SH-SY5Y (cell line): Measurements from ENCODE around the gene ADGRG4.

ENCODE experiments used
- GATA2 ChIP-seq: IDR thresholded peaks from 2 replicates; pipeline ENCODE4 v1.6.1; 2011; ENCODE audit warnings: mild to moderate bottlenecking, low read depth, low read length
- GATA3 ChIP-seq: IDR thresholded peaks from 2 replicates; pipeline ENCODE4 v1.6.1; 2011; ENCODE audit warnings: low read depth, mild to moderate bottlenecking, low read length, moderate library complexity

Gene ADGRG4

GRCh38 chrX:136328933-136329332, 28.2 kb downstream of the ADGRG4 start:
- TF ChIP-seq GATA2, result peak; percentile 57; the same call in 1 of the 2 replicates
- TF ChIP-seq GATA3, result peak; percentile 73

GRCh38 chrX:136336623-136337022, 35.9 kb downstream of the ADGRG4 start:
- TF ChIP-seq GATA3 (no peak), GATA2 (no peak)

- TF ChIP-seq GATA3 (no peak), GATA2 (no peak)
Observed at GRCh38 chrX:136339702-136340101, 38.9 kb downstream of the ADGRG4 start.

DNA sequence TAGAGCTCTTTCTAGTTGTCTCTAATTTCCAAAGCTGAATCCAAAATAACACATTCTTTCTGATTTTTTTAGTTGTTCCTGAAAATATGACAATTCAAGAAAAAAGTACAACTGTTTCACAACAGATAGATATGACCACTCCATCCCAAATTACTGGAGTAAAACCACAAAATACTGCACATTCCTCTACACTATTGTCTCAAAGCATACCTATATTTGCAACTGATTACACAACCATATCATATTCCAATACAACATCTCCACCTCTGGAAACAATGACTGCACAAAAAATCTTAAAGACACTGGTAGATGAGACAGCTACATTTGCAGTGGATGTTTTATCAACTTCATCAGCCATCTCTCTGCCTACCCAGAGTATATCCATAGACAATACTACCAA, 43.6 kb downstream of the ADGRG4 start:
- no peak for TF ChIP-seq GATA2
- TF ChIP-seq GATA3, result no peak

DNA sequence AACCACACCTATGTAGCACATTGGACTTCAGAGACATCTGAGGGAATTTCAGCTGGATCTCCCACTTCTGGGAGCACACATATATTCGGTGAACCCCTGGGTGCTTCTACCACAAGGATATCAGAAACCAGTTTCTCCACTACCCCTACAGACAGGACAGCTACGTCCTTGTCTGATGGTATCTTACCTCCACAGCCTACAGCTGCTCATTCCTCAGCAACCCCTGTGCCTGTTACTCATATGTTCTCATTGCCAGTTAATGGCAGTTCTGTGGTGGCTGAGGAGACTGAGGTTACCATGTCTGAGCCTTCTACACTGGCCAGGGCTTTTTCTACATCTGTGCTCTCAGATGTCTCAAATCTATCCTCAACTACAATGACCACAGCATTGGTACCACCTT, 45.7 kb downstream of the ADGRG4 start:
- TF ChIP-seq GATA3 (no peak), GATA2 (no peak)

DNA sequence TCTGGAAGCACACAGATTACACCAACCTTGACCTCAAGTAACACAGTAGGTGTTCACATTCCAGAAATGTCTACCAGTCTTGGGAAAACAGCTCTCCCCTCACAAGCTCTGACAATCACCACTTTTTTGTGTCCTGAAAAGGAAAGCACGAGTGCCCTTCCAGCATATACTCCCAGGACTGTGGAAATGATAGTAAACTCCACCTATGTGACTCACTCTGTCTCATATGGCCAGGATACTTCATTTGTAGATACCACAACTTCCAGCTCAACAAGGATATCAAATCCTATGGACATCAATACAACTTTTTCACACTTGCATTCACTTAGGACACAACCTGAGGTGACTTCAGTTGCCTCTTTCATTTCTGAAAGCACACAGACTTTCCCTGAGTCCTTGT, 46.9 kb downstream of the ADGRG4 start:
- TF ChIP-seq GATA2, result no peak
- TF ChIP-seq GATA3, result no peak

DNA sequence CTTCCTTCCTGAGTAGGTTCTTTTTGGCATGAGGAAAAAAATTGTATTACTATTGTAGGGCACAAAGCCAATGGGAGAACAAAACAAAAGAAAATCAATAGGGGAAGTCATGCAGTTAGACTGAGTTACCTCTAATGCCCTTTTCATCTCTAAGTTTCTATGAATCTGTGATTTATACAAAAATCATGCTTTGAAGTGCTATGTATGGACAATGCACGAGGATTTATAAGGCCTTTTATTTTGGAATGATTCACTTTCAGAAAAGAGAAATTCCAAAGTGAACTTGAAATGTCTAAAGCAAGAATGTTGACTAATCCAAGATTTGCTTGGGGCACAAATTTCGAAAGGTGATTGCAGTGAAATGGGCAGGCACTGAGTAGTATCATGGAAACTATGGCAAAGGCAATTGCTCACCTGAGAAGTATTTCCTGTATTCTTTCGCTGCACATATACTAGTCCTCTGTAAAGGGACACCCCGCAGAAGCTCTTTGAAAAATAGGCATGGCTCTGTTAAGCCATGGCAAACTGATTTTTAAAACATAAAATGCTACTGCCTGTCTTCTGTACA, 52.8 kb downstream of the ADGRG4 start:
- TF ChIP-seq GATA3, result no peak

- TF ChIP-seq GATA2, result no peak
- no peak for TF ChIP-seq GATA3
Observed at GRCh38 chrX:136354201-136354600, 53.4 kb downstream of the ADGRG4 start.

- no peak for TF ChIP-seq GATA2
- TF ChIP-seq GATA3, result no peak
Observed at GRCh38 chrX:136369377-136369776, 68.6 kb downstream of the ADGRG4 start.

DNA sequence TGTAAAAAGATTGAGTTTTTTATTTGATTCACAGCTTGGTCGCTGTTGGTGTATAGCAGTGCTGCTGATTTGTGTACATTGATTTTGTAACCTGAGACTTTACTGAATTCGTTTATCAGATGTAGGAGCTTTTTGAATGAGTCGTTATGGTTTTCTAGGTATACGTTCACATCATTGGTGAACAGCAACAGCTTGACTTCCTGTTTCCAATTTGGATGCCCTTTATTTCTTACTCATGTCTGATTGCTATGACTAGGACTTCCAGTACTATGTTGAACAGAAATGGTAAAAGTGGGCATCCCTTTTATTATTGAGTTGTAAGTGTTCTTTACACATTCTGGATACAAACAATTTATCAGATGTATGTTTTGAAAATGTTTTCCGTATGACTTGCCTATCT, 76.0 kb downstream of the ADGRG4 start:
- no peak for TF ChIP-seq GATA2
- TF ChIP-seq GATA3, result no peak

DNA sequence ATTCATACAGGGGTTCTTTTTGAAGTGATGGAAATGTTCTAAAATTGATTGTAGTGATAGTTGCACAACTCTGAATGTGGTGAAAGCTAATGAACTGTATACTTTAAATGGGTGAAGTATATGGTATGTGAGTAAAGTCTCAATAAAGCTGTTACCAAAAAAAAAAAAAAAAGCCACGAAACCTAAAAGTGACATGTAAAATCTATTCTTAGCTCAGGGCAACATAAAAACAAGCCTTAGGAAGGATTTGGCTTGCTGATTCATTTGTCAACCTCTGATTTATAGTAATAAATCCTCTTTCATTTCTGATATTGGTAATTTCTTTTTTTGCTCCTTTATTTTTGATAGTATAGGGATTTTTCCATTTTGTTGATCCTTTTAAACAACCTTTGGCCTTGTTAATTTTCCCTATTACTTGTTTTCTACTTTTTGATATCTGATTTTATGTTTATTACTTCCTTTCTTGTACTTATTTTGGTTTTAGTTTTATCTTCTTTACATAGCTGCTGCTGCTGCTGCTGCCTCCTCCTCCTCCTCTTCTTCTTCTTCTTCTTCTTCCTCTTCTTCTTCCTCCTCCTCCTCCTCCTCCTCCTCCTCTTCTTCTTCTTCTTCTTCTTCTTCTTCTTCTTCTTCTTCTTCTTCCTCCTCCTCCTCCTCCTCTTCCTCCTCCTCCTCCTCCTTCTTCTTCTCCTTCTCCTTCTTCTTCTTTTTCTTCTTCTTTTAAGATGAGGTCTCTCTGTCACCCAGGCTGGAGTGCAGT, 79.4 kb downstream of the ADGRG4 start:
- TF ChIP-seq GATA3 (no peak), GATA2 (no peak)

DNA sequence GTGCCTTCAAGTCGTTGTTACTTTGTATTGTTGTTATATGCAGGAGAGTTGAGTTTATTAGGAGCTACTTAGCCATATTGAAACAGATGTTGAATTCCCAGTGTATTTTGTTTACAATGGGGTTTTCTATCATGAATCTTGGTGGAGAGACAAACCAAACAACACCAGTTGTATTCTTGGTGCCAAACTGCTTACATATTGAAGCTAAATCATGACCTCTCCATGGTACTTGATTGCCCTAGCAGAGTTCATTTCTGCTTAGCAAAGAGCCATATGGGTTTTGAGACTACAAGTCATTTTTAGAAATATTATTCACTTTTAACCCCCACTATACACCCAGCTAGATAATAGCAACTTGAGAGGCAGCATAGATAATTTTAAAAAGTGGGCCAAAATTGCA, 85.4 kb downstream of the ADGRG4 start:
- no peak for TF ChIP-seq GATA2
- no peak for TF ChIP-seq GATA3

GRCh38 chrX:136386826-136387225, 86.1 kb downstream of the ADGRG4 start:
- TF ChIP-seq GATA3 (no peak), GATA2 (no peak)

GRCh38 chrX:136387951-136388502, 87.3 kb downstream of the ADGRG4 start:
- TF ChIP-seq GATA3 (no peak), GATA2 (no peak)

- TF ChIP-seq GATA3 (no peak), GATA2 (no peak)
Observed at GRCh38 chrX:136390921-136391320, 90.2 kb downstream of the ADGRG4 start.

GRCh38 chrX:136395271-136395670, 94.5 kb downstream of the ADGRG4 start:
- TF ChIP-seq GATA2, result no peak
- TF ChIP-seq GATA3, result no peak

DNA sequence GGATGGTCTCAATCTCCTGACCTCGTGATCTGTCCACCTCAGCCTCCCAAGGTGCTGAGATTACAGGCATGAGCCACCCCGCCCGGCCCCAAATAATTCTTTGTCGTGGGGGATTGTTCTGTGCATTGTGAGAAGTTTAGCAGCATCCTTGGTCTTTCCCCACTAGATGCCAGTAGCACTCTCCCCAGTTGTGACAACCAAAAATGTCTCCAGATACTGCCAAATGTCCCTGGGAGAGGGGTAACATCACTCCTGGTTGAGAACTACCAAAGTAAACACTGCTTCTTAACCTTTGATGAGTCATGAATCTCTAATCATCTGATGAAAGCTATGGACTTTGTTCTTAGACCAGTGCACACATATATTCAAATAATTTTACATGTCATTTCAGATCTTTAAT, 96.2 kb downstream of the ADGRG4 start:
- TF ChIP-seq GATA3 (no peak), GATA2 (no peak)

DNA sequence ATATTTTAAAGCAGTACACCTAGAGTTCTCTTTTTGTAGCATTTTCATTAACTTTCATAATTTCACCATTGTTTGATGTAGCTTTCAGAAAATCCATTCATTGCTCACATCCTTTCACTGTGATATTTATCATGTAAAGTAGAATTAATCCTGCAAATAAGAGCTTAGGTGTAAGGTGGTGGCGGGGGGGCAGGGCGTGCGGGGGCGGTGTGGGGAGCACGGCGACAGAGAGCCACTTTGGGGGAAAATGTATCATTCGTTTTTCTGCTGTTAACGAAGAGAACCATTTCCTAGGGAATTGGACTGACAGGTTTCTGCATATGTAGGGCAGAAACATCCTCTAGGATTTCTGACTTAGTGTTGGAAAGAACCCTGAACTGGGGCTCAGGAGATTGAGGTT, 104.4 kb downstream of the ADGRG4 start:
- TF ChIP-seq GATA2, result no peak
- TF ChIP-seq GATA3, result no peak
